Measurements from ENCODE around the gene HYAL2. TPM values are rescaled to one million over a fixed set of nuclear protein-coding genes. Genes with fewer than 3 reads are reported as not detected.
A peak's percentile ranks its signal among the peaks of the same experiment; 100 is the strongest.

Gene HYAL2
- total and polyA plus RNA-seq, 7 donors, result 8.6 to 62.6 (median 42.4) TPM

GRCh38 chr3:50297896-50298725 is 24.4 kb downstream of the HYAL2 start:
- intact Hi-C loops (cut with DNase I), result loop anchor here (2.0 kb wide), 1 partner anchor 23 kb away; no protein-coding TSS in a partner anchor

GRCh38 chr3:50297384-50297775 is 25.2 kb downstream of the HYAL2 start:
- no peak overlapping the region for H3K27ac ChIP-seq
- no peaks in the 10 kb centered on the region for H3K27me3 ChIP-seq
- peaks cover 4 to 43% (median 37%) of the 10 kb centered on the region in 4 donors for H3K4me1 ChIP-seq
- H3K9me3 ChIP-seq, result no peaks in the 10 kb centered on the region
- DNase-seq, result peak; percentile 79
- intact Hi-C loops (cut with DNase I), result no loop called here
- H3K4me3 ChIP-seq, result no peak overlapping the region
- 89 to 95% methylated on average over 2 of the region's 2 CpGs for WGBS, 2 donors
- H3K36me3 ChIP-seq, result no peaks in the 10 kb centered on the region
- TF ChIP-seq POLR2A (IDR thresholded peaks at IDR 0.05) (no peak), CTCF (IDR thresholded peaks at IDR 0.05) (no peak), EP300 (IDR thresholded peaks at IDR 0.05) (no peak), POLR2AphosphoS5 (IDR thresholded peaks at IDR 0.05) (no peak)

More at GRCh38 chr3:50297896-50298725, 24.4 kb downstream of the HYAL2 start:
- Histone ChIP-seq H3K36me3 (no peaks in the 10 kb centered on the region), H3K4me1 (peaks cover 4 to 43% (median 38%) of the 10 kb centered on the region in 4 donors), H3K9me3 (no peaks in the 10 kb centered on the region), H3K4me3 (peak overlapping the region; percentile 60 to 69 (median 63)), H3K27me3 (no peaks in the 10 kb centered on the region), H3K27ac (peak overlapping the region; percentile 88 to 89 (median 88))
- DNase-seq, result peak; percentile 71
- TF ChIP-seq CTCF (IDR thresholded peaks at IDR 0.05), result no peak
- no peak for TF ChIP-seq POLR2A (IDR thresholded peaks at IDR 0.05)
- no peak for TF ChIP-seq EP300 (IDR thresholded peaks at IDR 0.05)
- no peak for TF ChIP-seq POLR2AphosphoS5 (IDR thresholded peaks at IDR 0.05)
- 44 to 53% methylated on average over 9 of the region's 9 CpGs for WGBS, 2 donors

GRCh38 chr3:50296721-50297383 is 25.7 kb downstream of the HYAL2 start:
- intact Hi-C loops (cut with DNase I), result no loop called here
- Histone ChIP-seq H3K27ac (no peak overlapping the region), H3K4me3 (no peak overlapping the region), H3K36me3 (no peaks in the 10 kb centered on the region), H3K4me1 (peaks cover 4 to 46% (median 36%) of the 10 kb centered on the region in 4 donors), H3K27me3 (no peaks in the 10 kb centered on the region), H3K9me3 (no peaks in the 10 kb centered on the region)
- DNase-seq, result peak; percentile 68
- no peak for TF ChIP-seq POLR2AphosphoS5 (IDR thresholded peaks at IDR 0.05)
- no peak for TF ChIP-seq CTCF (IDR thresholded peaks at IDR 0.05)
- no peak for TF ChIP-seq EP300 (IDR thresholded peaks at IDR 0.05)
- TF ChIP-seq POLR2A (IDR thresholded peaks at IDR 0.05), result no peak
- 94% methylated on average over 18 of the region's 18 CpGs for WGBS, 2 donors

GRCh38 chr3:50295553-50296431 is 26.8 kb downstream of the HYAL2 start:
- intact Hi-C loops (cut with DNase I), result no loop called here
- DNase-seq, result peak; percentile 60

More at GRCh38 chr3:50295553-50296431, 26.8 kb downstream of the HYAL2 start:
- Histone ChIP-seq H3K27me3 (no peaks in the 10 kb centered on the region), H3K4me1 (peaks cover 4 to 51% (median 41%) of the 10 kb centered on the region in 4 donors), H3K4me3 (no peak overlapping the region), H3K27ac (no peak overlapping the region), H3K36me3 (no peaks in the 10 kb centered on the region), H3K9me3 (no peaks in the 10 kb centered on the region)
- no peak for TF ChIP-seq POLR2AphosphoS5 (IDR thresholded peaks at IDR 0.05)
- no peak for TF ChIP-seq CTCF (IDR thresholded peaks at IDR 0.05)
- TF ChIP-seq EP300 (IDR thresholded peaks at IDR 0.05), result no peak
- no peak for TF ChIP-seq POLR2A (IDR thresholded peaks at IDR 0.05)
- 91 to 92% methylated on average over 8 of the region's 8 CpGs for WGBS, 2 donors

All from sigmoid colon (tissue), 7 donors.